ENCODE data around the gene FLNC. TPM values are rescaled to one million over a fixed set of nuclear protein-coding genes. Genes with fewer than 3 reads are reported as not detected.
A peak's percentile ranks its signal among the peaks of the same experiment; 100 is the strongest.

The FLNC gene
- total and polyA plus RNA-seq, 2 of the 4 experiments (the other 2 are of a cell fraction) = 116 to 154 TPM

DNA sequence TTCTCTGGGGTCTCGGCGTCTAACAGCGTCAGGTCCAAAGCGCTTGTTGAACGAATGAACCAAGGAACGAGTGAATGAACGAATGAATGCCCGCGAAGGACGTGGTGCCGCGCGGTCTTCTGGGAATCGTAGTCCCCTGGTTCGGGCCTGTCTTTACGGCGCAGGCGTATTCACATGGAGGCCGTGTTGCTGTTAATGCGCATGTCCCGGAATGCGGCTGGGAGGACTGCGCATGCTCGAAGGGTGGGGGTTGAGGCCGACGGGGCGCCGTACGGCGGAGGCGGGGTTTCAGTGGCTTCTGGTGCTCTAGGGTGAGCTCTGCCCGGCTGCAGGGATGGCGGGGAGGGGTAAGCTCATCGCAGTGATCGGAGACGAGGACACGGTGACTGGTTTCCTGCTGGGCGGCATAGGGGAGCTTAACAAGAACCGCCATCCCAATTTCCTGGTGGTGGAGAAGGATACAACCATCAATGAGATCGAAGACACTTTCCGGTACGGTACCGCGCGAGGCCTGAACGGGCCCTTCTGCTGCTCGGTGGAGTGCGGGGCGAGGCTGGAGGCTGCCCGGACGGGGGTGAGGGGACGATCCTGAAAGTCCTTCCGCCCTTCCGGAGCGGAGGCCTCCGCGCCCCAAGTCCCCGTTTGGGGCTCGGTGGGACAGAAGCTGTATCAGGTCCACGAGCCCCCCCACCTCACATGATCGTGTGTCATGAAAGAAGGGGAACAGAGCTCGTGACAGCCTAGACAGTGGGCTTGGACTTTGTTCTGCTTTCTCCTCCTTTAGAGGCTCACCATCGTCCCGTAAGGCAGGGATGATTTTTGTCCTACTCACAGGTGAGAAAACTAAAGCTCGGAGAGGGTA lies 32.6 kb downstream of the FLNC start, which contains the start of gene ATP6V1F:
TSS of gene ATP6V1F (plus strand) at position 286 of the 862 bp plus-strand sequence. CDS start at position 335, 49 bp downstream.
- Histone ChIP-seq H3K79me1 (ENCODE audit: low read depth in 1 of 2, low read length in 2 of 2) (peaks cover 11 to 16% of the 10 kb centered on the region in 2 experiments), H3K27me3 (ENCODE audit: control insufficient read depth, insufficient read depth, low read length) (no peaks in the 10 kb centered on the region), H2AK9ac (replicated peaks; ENCODE audit: low read depth, low read length, poor library complexity) (peak within 1 kb of the TSS; percentile 93), H3K14ac (replicated peaks; ENCODE audit: low read depth, low read length) (peak within 1 kb of the TSS; percentile 92), H3K56ac (ENCODE audit: extremely low read depth, insufficient read depth, low read length) (peak within 1 kb of the TSS; percentile 75), H3K9me3 (ENCODE audit: control insufficient read depth, insufficient read depth, low read length) (no peaks in the 10 kb centered on the region), H2BK20ac (ENCODE audit: low read depth, low read length) (no peak within 1 kb of the TSS), H2AK5ac (ENCODE audit: low read depth, low read length) (peak within 1 kb of the TSS; percentile 82), H3K4me1 (ENCODE audit: control insufficient read depth, insufficient read depth, low read length) (peaks cover 2% of the 10 kb centered on the region), H2AFZ (replicated peaks; ENCODE audit: low read length, poor library complexity) (peak within 1 kb of the TSS; percentile 93), H2BK15ac (ENCODE audit: low read depth, low read length) (no peak within 1 kb of the TSS), H2BK5ac (ENCODE audit: low read depth, low read length, poor library complexity, severe bottlenecking) (peak within 1 kb of the TSS; percentile 68), H4K91ac (ENCODE audit: insufficient read depth, low read depth, low read length) (peak within 1 kb of the TSS; percentile 70), H3K9ac (ENCODE audit: low read depth, low read length) (peak within 1 kb of the TSS; percentile 88), H3K23ac (ENCODE audit: low read depth, low read length) (peak within 1 kb of the TSS; percentile 87), H4K20me1 (ENCODE audit: insufficient read depth, low read length) (peaks cover 33% of the 10 kb centered on the region), H3K9me1 (ENCODE audit: insufficient read depth, low read length) (peaks cover 5% of the 10 kb centered on the region; the same call in 1 of the 2 replicates), H4K5ac (ENCODE audit: low read depth, low read length) (peak within 1 kb of the TSS; percentile 59), H3K4me2 (ENCODE audit: low read depth, low read length) (peak within 1 kb of the TSS; percentile 93), H3K4me3 (ENCODE audit: insufficient read depth, low read depth, low read length) (peak within 1 kb of the TSS; percentile 66), H4K8ac (ENCODE audit: low read depth in 2 of 2, low read length in 2 of 2) (peak within 1 kb of the TSS; percentile 33 to 95), H3K36me3 (ENCODE audit: control insufficient read depth, insufficient read depth, low read length) (peaks cover 30% of the 10 kb centered on the region), H3K4ac (ENCODE audit: low read depth, low read length) (peak within 1 kb of the TSS; percentile 75), H2BK120ac (ENCODE audit: low read depth, low read length) (peak within 1 kb of the TSS; percentile 8; the same call in 1 of the 2 replicates), H3K18ac (ENCODE audit: low read depth, low read length) (peak within 1 kb of the TSS; percentile 31; the same call in 1 of the 2 replicates), H3K27ac (ENCODE audit: insufficient read depth, low read length) (peak within 1 kb of the TSS; percentile 74)
- dilution Hi-C loops (cut with HindIII; ENCODE audit: low sequenced_read_pairs, unreplicated experiment) (no loop called here), intact Hi-C loops (cut with micrococcal nuclease) (no loop called here), in situ Hi-C loops (cut with MboI; ENCODE audit: low sequenced_read_pairs) (no loop called here)
- ChIA-PET CTCF (interaction anchor here (0.6 to 2.0 kb wide), 3 partner anchors 17 to 40 kb away, joined by 3 to 5 read pairs (median 4); no protein-coding TSS in a partner anchor), POLR2A (ENCODE audit: unreplicated experiment) (interaction anchor here (0.5 to 1.1 kb wide), 2 partner anchors 36 to 351 kb away, joined by 3 to 4 read pairs; no protein-coding TSS in a partner anchor)
- peak; percentile 89 for TF ChIP-seq MAZ (IDR thresholded peaks at IDR 0.05; ENCODE audit: borderline replicate concordance, low read depth, low read length)
- TF ChIP-seq POLR2A (IDR thresholded peaks at IDR 0.05; ENCODE audit: low read depth, low read length) = peak; percentile 66
- no peak for TF ChIP-seq RCOR1 (IDR thresholded peaks at IDR 0.05; ENCODE audit: insufficient replicate concordance, low read length)
- no peak for TF ChIP-seq NFE2L2 (IDR thresholded peaks at IDR 0.05; ENCODE audit: low read depth, low read length)
- 0 out of 2 replicates have a peak, but pooled peaks have one; percentile 15 for TF ChIP-seq CTCF (conservative IDR thresholded peaks at IDR 0.05; ENCODE audit: low read depth, low read length)
- ATAC-seq (ENCODE audit: low read depth) (peak; percentile 82), DNase-seq (peak; percentile 96)
- 0% methylated on average over 35 of the region's 65 CpGs; no CpG with 5 or more reads in 1 of the 2 experiments for WGBS, 2 experiments (ENCODE audit: extremely low coverage in 2 of 2, insufficient read length in 1 of 2)
- no TSS peak for BruUV-seq (replicated peaks)

All from IMR-90 (cell line).